Neural progenitor cell (in vitro differentiated cells): ENCODE results near the gene CTU1.

Experiments
- EZH2 ChIP-seq: fragments of 200-600 bp; sonication (generic); IDR thresholded peaks from 2 replicates; pipeline ENCODE4 v1.6.1; 2017; ENCODE audit warnings: antibody characterized with exemption, mild to moderate bottlenecking, moderate library complexity
- EZH2phosphoT487 ChIP-seq: fragments of 200-600 bp; sonication (generic); IDR thresholded peaks from 2 replicates; pipeline ENCODE4 v1.6.1; 2017; ENCODE audit warnings: antibody characterized with exemption
- TF ChIP-seq, protein P1 (sequence below): fragments of 200-600 bp; sonication (generic); IDR thresholded peaks from 2 replicates; pipeline ENCODE4 v1.5.1; 2017; ENCODE audit warnings: antibody characterized with exemption, mild to moderate bottlenecking

DNA sequence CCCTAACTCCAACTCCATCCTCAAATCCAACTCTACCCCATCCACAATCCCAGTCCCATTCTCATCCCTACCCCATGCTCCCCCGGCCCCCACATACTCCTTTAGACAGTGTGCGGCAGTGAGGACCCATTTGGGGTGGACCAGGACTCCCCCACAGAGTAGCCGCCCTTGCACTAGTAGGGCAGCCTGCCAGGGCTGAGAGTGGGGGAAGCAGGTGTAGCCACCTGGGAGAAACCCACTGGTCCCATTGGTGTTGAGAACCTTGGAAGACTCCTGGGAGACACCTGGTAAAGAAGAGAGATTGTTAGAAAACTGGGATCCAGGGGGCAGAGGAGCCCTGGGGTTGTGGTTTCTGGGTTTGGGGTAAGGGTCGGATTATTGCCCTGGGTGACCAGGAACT is 47.9 kb downstream of the CTU1 start:
- TF ChIP-seq, protein P1, sequence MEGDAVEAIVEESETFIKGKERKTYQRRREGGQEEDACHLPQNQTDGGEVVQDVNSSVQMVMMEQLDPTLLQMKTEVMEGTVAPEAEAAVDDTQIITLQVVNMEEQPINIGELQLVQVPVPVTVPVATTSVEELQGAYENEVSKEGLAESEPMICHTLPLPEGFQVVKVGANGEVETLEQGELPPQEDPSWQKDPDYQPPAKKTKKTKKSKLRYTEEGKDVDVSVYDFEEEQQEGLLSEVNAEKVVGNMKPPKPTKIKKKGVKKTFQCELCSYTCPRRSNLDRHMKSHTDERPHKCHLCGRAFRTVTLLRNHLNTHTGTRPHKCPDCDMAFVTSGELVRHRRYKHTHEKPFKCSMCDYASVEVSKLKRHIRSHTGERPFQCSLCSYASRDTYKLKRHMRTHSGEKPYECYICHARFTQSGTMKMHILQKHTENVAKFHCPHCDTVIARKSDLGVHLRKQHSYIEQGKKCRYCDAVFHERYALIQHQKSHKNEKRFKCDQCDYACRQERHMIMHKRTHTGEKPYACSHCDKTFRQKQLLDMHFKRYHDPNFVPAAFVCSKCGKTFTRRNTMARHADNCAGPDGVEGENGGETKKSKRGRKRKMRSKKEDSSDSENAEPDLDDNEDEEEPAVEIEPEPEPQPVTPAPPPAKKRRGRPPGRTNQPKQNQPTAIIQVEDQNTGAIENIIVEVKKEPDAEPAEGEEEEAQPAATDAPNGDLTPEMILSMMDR, result no peak
- no peak for TF ChIP-seq EZH2
- TF ChIP-seq EZH2phosphoT487, result no peak
